A549 (cell line): ENCODE data around the gene CEBPA.

Experiments
- CHD2 ChIP-seq: fragments of 150-350 bp; IDR thresholded peaks from 2 replicates; pipeline ENCODE4 v1.6.1; 2014; ENCODE audit warnings: low read length; ENCODE audit not compliant: partially characterized antibody
- TF ChIP-seq, protein P1 (sequence below): IDR thresholded peaks from 2 replicates; pipeline ENCODE4 v1.6.1; 2012

DNA sequence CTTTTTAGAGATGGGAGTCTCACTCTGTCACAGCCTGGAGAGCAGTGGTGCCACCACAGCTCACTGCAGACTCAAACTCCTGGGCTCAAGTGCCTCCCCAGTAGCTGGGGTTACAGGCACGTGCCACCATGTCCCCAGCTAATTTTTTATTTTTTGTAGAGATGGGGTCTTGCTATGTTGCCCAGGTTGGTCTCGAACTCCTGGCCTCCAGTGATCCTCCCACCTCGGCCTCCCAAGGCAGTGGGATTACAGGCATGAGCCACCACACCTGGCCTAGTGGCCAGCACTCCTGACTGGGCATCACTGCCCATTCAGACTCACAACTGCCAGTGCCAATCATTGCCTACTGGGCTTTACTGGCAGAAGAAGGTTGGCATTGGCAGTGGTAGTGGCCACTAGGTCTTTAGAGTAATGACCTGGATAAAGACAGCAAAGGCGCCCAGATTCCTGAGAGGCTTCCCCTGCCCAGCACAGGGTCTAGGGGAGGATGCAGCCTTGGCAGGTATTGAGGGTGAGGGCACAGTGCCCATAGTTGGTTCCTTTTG is 49.8 kb downstream of the CEBPA start:
- no peak for TF ChIP-seq CHD2
- TF ChIP-seq, protein P1, sequence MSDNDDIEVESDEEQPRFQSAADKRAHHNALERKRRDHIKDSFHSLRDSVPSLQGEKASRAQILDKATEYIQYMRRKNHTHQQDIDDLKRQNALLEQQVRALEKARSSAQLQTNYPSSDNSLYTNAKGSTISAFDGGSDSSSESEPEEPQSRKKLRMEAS = no peak
